Measurements from ENCODE around the gene PRR23E.

Gene PRR23E, protein sequence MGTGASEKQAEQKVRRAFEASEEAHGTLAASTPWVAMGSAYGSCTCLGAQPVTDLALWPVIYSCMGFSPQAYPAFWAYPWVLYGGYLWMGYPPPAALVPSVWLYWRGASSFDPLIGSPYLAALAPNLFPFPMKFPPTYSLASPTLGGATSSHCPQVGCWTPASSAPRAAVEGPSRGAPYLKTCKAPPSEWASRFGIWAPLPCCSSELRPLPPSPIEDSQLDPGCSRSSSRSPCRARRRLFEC

GRCh38 chr3:127192576-127193232 is at the start of gene PRR23E:
TSS of gene PRR23E (plus strand) at chr3:127193131. CDS start at chr3:127196686, 3,555 bp downstream.
- TF ChIP-seq, protein P1, sequence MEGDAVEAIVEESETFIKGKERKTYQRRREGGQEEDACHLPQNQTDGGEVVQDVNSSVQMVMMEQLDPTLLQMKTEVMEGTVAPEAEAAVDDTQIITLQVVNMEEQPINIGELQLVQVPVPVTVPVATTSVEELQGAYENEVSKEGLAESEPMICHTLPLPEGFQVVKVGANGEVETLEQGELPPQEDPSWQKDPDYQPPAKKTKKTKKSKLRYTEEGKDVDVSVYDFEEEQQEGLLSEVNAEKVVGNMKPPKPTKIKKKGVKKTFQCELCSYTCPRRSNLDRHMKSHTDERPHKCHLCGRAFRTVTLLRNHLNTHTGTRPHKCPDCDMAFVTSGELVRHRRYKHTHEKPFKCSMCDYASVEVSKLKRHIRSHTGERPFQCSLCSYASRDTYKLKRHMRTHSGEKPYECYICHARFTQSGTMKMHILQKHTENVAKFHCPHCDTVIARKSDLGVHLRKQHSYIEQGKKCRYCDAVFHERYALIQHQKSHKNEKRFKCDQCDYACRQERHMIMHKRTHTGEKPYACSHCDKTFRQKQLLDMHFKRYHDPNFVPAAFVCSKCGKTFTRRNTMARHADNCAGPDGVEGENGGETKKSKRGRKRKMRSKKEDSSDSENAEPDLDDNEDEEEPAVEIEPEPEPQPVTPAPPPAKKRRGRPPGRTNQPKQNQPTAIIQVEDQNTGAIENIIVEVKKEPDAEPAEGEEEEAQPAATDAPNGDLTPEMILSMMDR (IDR thresholded peaks at IDR 0.05): no peak
- no peak for TF ChIP-seq ZFX (IDR thresholded peaks at IDR 0.05; ENCODE audit: borderline replicate concordance)
- H3K27ac ChIP-seq: no peak within 1 kb of the TSS

DNA sequence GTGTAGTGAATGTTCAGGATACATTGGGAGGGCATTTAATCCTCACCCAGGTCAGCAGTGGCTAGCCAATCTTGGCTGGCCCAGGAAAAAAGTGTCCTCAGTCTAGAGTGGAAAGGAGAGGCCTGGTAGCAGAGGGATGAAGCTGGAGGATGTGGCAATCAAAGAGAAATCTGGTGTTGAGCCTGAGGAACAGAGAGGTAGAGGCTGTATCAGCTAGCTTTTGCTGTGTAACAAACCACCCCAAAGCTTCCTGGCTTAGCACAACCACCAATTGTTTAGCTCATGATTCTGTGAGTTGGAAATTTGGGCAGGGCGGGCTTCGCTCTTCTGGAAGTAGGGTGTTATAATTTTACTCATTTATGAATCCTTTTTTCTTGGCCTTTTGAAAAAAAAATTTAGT is 49.8 kb upstream of the PRR23E start:
- TF ChIP-seq ZFX (IDR thresholded peaks at IDR 0.05; ENCODE audit: borderline replicate concordance): no peak
- TF ChIP-seq, protein P1 (IDR thresholded peaks at IDR 0.05): no peak
- H3K27ac ChIP-seq: no peak overlapping the region

DNA sequence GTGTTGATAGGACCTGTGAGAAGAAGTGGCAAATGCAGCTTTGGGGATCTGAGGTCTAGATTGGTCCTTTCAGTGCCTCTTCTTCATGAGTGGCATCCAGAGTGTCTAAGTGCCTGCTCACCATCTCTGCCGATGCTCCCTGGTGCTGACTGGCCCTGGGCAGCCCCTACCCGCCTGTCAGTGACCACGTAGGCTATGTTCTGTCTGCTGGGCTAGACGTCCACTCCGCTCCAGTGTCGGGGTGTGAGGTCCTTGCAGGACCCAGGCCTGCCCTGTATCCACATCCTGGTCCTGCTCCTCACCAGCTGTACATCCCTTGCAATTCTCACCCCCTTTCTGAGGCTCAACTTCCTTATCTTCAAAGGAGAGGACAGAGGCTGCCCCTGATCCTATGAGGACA is 48.3 kb upstream of the PRR23E start:
- TF ChIP-seq ZFX (IDR thresholded peaks at IDR 0.05; ENCODE audit: borderline replicate concordance): no peak
- TF ChIP-seq, protein P1 (IDR thresholded peaks at IDR 0.05): no peak

DNA sequence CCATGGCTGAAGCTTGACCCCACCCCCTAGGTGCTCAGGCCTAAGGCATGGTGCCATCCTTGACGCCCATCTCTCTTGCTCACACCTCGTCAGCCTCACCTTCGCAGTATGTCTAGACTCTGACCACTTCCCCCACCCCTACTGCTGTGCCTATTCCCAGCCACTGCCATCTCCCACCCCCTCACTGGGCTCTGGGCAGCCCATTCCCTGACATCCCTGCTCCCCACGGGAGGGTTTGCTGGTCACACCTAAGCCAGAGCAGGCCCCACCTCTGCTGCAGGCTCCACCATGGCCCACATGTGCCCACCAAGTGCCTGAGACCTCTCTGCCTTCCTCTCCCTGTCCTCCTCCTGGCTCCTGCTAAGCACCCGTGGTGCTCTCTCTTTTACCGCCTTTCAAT is 47.7 kb upstream of the PRR23E start:
- H3K27ac ChIP-seq: no peak overlapping the region
- TF ChIP-seq, protein P1 (IDR thresholded peaks at IDR 0.05): no peak
- no peak for TF ChIP-seq ZFX (IDR thresholded peaks at IDR 0.05; ENCODE audit: borderline replicate concordance)

More for the DNA sequence above, 48.3 kb upstream of the PRR23E start:
- no peak overlapping the region for H3K27ac ChIP-seq

GRCh38 chr3:127147291-127147885 is 45.5 kb upstream of the PRR23E start:
- no peak overlapping the region for H3K27ac ChIP-seq
- TF ChIP-seq, protein P1 (IDR thresholded peaks at IDR 0.05): no peak
- TF ChIP-seq ZFX (IDR thresholded peaks at IDR 0.05; ENCODE audit: borderline replicate concordance): no peak

DNA sequence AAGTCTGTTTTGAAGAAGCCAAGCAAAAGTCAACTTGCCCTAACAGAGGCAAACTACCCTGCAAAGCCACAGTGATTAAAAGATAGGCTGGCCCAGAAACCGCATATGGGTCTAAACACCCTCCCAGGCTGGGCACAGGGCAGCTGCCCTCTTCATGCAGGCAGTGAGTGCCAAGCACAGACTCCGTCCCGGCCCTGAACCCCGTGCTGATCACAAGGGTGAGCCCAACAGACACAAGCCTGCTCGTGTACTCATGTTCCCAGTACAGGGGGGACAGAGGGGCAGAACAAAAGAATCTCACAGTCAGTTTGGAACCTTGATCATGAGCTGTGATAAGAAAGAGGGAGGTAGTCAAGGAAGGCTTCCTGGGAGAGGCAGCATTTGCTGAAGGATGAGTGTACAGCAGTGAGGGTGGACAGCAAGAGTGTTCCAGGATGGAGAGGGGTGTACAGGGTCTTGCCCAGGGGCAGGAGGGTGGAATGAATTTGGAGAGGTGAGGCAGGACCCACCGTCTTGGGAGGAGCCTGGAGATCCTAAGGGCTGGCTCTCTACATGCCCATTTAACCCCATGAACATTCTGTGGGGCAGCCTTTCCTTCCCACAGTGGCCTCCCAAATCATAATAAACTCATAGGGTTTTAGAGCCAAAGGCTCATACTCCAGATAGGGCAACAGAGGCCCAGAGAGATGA is 43.2 kb upstream of the PRR23E start:
- TF ChIP-seq, protein P1 (IDR thresholded peaks at IDR 0.05): no peak
- no peak for TF ChIP-seq ZFX (IDR thresholded peaks at IDR 0.05; ENCODE audit: borderline replicate concordance)
- no peak overlapping the region for H3K27ac ChIP-seq

All from 22Rv1 (cell line).